GM12891 (cell line): Measurements from ENCODE around the gene ZNF430.

Source experiments
- DNase-seq: peaks from one replicate; pipeline ENCODE4 v3.0.0; 2011; ENCODE audit warnings: low spot score; ENCODE audit not compliant: insufficient read length
- FAIRE-seq: peaks from 2 replicates; lab custom pipeline; 2011; peaks lifted over from hg19 to GRCh38; lab: Jason Lieb, UNC
- PAX5 ChIP-seq: IDR thresholded peaks from 2 replicates; pipeline ENCODE4 v1.6.1; 2011; ENCODE audit warnings: low read length, moderate library complexity, mild to moderate bottlenecking; ENCODE audit not compliant: insufficient read depth, severe bottlenecking
- POLR2A ChIP-seq: IDR thresholded peaks from 2 replicates; pipeline ENCODE4 v1.6.1; 2011; ENCODE audit warnings: low read depth, low read length, control low read depth
- POLR2AphosphoS5 ChIP-seq: IDR thresholded peaks from 2 replicates; pipeline ENCODE4 v1.6.1; 2011; ENCODE audit warnings: low read depth, low read length, control low read depth
- POU2F2 ChIP-seq: IDR thresholded peaks from 2 replicates; pipeline ENCODE4 v1.6.1; 2011; ENCODE audit warnings: low read depth, mild to moderate bottlenecking, control low read depth, low read length, moderate library complexity
- SPI1 ChIP-seq: IDR thresholded peaks from 2 replicates; pipeline ENCODE4 v1.6.1; 2011; ENCODE audit warnings: low read depth, low read length, control low read depth
- TAF1 ChIP-seq: IDR thresholded peaks from 2 replicates; pipeline ENCODE4 v1.6.1; 2011; ENCODE audit warnings: low read depth, low read length, control low read depth

Gene ZNF430

DNA sequence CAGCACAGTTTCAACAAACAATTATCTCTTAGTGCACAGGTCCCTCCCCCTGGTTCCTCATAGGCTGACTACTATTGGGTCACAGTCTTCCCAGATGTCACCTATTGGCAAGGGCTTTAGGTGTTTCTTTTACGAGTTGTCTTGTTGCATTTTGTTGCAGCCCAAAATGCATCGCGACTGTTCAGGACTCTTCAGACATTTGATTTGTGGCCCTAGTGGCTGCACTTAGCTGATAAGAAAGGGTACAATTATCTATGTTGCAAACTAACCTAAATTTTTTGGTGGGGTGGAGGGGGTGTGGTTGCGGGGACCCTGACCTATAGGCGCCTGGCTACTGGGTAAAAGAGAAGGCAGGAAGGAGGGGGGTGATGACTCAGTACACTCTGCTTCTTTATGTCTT, 32.4 kb downstream of the ZNF430 start:
- TF ChIP-seq PAX5 (no peak), POU2F2 (no peak), SPI1 (no peak), POLR2AphosphoS5 (no peak), TAF1 (no peak), POLR2A (no peak)
- FAIRE-seq: no peak
- DNase-seq: no peak

DNA sequence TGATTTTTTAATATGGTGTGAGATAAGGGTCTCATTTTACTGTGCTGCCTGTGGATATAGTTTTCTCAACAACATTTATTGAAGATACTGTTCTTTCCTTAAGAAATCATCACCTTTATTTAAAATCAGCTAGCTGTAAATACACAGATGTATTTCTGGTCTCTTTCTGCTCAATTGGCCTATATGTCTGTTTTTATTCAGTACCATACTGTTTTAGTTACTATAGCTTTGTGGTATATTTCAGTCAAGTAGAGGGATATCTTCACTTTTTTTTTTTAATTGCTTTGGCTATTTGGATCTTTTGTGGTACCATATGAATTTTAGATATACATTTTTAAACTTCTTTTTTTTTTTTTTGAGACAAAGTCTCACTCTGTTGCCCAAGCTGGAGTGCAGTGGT, 44.9 kb downstream of the ZNF430 start:
- DNase-seq: no peak
- no peak for TF ChIP-seq POLR2AphosphoS5
- no peak for TF ChIP-seq POLR2A
- TF ChIP-seq TAF1: no peak
- TF ChIP-seq POU2F2: no peak
- no peak for TF ChIP-seq SPI1
- TF ChIP-seq PAX5: no peak
- no peak for FAIRE-seq

DNA sequence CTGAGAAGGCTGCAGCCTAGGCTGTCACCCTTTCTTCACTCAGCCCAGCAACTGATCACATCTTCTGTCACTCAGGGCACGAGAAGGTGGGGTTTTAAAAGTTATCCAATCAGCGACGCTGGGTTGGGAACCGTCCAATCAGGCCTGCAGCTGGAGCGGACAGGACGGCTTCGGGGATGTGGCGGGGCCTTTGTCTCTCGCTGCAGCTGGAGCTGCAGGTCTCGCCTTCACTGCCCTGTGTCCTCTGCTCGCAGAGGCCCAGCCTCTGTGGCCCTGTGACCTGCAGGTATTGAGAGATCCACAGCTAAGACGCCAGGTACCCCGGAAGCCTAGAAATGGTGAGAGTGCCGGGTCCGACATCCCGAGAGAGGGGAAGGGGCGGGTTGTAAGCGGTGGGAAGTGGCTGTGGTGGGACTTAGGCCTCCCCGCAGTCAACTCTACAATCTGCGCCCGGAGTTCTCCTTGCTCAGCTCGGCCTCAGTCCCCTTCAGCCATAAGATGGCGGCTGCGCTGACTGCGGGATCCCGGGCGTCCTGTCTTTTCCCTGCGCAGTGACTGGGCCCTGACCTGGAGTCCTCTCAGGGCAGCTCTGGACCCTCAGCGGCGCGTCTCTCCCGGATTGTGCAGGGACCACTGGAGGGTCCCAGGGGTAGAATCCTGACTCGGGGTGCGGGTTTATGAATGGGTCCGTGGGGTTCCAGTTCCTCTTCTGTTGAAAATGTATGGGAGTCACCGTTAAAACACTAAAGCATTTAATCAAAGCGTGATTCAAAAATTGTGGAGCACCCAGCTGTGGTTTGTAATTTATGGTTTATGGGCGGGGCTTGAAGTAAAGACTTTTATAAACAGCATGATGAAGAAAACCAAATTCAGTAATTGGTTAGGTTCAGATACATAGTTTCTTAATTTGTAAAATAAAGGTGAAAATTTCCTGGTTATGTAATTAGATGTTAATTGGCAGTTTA, 61.8 kb downstream of the ZNF430 start, which contains the start of gene ZNF714:
Gene ZNF714, plus strand, starts transcription at position 193 of the 965 bp plus-strand sequence. CDS start 16,066 bp downstream, outside the sequence.
- peak; percentile 57 for TF ChIP-seq SPI1
- peak; percentile 61; the same call in 1 of the 2 replicates for TF ChIP-seq POU2F2
- peak; percentile 93 for TF ChIP-seq POLR2A
- peak; percentile 73; the same call in 1 of the 2 replicates for TF ChIP-seq TAF1
- TF ChIP-seq POLR2AphosphoS5: peak; percentile 94
- no peak for TF ChIP-seq PAX5
- DNase-seq: peak; percentile 66
- FAIRE-seq: peak; percentile 98

DNA sequence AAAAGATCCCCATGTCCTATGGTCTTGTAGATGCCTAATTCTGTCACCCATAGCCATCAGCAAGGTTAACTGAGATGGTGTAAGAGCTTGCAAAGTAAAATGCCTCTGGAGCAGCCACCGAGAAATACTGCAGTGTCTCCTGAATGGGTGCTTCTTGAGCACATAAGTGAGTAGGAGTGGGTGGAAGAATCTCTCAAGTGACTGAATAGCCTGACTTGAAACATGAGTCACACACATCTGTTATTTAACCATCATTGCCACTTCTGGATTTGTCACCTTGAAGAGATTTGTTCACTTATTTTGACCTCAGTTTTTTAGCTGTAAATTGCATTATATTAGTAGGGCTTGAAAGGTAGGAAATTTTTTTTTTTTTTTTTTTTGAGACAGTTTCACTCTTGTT, 63.9 kb downstream of the ZNF430 start:
- TF ChIP-seq POLR2A (no peak), POLR2AphosphoS5 (no peak), TAF1 (no peak)
- no peak for DNase-seq
- no peak for FAIRE-seq

DNA sequence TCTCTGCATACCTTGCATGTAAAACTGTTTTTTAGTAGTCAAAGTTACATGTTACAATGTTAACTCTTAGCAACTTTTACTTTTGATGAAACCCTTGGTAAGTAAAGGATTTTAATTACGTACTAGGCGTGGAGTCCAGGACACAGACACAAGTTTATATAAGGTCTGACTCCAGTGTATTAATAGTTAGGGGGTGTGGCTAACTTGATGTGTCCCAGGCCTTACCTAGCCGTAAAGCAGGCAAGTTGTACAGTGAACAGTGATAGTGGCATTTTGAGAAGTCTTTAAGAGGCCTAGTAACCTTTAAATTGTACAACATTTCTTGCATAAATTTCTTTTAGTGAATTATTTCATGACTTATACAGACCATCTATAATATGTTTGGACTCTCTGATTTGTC, 67.4 kb downstream of the ZNF430 start:
- no peak for FAIRE-seq
- no peak for TF ChIP-seq TAF1
- TF ChIP-seq PAX5: no peak
- no peak for TF ChIP-seq POU2F2
- TF ChIP-seq POLR2A: no peak
- TF ChIP-seq SPI1: no peak
- no peak for TF ChIP-seq POLR2AphosphoS5
- no peak for DNase-seq

DNA sequence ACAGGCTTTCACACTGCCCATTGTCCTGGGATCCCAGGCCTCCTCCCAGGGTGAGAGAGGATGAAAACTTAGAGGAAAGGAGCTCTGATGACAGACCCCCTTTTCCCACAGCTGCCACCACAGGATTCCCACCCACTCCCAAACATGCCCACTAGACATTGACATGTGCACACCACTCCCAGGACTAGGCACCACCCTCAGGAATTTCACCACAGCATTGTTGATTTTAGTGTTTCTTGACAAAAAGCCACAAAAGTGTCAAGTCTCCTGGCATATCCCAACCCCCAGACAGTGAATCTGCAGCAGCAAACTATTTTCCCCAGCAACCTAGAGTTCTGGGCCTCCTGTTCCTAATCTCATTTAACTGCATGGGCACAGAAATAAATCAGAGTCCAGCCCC, 71.7 kb downstream of the ZNF430 start:
- DNase-seq: no peak
- TF ChIP-seq POLR2A (no peak), POU2F2 (no peak), SPI1 (no peak)
- FAIRE-seq: no peak

DNA sequence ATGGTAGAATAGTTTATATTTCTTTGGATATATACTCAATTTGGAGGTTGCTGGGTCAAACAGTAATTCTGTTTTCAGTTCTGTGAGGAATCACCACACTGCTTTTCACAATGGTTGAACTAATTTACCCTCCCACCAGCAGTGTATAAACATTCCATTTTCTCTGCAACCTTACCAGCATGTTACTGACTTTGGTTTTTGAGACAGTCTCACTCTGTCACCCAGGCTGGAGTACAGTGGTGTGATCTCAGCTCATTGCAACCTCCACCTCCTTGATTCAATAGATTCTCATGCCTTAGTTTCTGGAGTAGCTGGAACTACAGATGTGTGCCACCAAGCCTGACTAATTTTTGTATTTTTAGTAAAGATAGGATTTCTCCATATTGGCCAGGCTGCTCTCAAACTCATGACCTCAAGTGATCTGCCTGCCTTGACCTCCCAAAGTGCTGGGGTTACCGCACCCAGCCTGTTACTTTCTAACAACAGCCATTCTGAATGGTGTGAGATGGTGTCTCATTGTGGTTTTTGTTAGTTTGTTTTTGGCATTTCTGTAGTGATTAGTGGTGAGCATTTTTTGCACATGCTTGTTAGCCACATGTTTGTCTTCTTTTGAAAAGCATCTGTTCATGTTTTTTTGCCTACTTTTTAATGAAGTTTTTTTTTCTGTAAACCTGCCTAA, 74.0 kb downstream of the ZNF430 start:
- FAIRE-seq: no peak
- no peak for DNase-seq
- TF ChIP-seq TAF1: no peak
- no peak for TF ChIP-seq POLR2AphosphoS5

DNA sequence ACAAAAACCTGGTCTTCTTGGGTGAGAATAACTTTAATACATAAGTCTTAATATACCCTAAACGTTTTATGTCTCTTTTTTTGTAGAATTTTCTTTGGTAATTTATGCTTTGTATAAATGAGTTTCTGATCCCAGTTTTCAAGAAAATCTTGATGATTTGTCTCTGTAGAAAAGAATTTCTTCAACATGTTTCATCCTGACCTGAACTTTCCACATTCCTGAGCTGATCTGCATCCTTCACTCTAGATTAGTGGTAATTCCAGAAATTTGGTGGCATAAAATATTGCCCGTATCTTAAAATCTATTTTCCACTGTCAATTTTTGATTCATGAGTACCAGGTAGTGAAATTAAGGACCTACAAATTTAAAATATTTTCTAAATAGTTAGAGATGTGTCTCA, 77.8 kb downstream of the ZNF430 start:
- TF ChIP-seq PAX5: no peak
- TF ChIP-seq TAF1: no peak
- no peak for TF ChIP-seq POU2F2
- no peak for TF ChIP-seq SPI1
- TF ChIP-seq POLR2A: no peak
- TF ChIP-seq POLR2AphosphoS5: no peak
- DNase-seq: no peak
- no peak for FAIRE-seq

DNA sequence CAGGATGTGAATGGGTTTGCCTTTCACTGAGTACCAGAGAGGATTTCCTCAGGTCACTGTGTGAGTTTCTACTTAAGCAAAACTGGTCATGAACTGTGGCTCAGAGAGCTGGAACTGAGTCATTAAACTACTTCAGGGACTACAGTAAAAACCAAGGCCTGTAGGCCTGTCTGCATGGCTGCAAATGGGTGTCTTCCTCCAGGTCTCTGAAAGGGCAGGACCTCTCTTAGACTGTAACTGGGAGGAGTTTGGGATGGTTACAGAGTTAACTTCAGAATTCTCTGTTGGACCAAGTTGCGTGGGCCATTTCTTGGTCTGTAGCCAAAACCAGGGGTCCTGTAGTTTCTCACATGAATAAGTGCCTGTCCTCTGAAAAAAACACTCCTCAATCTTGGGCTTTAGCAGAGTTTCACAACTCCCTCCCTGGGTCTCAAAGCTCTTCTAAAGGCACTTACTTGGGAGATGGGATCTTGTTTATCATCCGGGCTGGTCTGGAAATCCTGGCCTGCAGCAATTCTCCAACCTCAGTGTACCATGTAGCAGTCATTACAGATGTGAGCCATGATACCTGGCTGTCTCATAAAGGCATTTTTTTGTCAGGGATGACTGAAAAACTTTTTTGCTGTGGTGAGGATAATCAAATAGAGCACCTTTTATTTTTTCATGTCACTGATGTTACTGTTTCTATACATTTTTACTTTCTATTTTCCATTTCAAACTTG, 81.2 kb downstream of the ZNF430 start:
- no peak for DNase-seq
- no peak for FAIRE-seq
- TF ChIP-seq POU2F2 (no peak), POLR2A (no peak), SPI1 (no peak), PAX5 (no peak), POLR2AphosphoS5 (no peak)

DNA sequence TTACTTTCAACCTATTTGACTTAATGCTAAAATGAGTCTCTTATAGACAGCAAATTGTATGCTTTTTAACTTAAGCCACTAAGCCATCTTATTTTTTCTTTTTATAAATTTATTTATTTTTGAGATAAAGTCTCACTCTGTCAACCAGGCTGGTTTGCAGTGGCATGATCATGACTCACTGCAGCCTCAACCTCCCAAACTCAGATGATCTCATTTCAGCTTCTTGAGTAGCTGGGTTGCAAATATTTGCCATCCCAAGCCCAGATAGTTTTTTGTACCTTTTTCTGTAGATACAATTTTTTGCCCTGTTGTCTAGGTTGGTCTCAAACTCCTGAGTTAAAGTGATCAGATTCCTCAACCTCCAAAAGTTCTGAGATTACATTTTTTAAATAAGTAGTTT, 88.7 kb downstream of the ZNF430 start:
- FAIRE-seq: no peak
- TF ChIP-seq PAX5: no peak
- no peak for TF ChIP-seq POLR2AphosphoS5
- TF ChIP-seq SPI1: no peak
- TF ChIP-seq TAF1: no peak
- TF ChIP-seq POU2F2: no peak
- no peak for TF ChIP-seq POLR2A
- DNase-seq: no peak
